ENCODE measurements around the gene LY6G6C.

LY6G6C gene

DNA sequence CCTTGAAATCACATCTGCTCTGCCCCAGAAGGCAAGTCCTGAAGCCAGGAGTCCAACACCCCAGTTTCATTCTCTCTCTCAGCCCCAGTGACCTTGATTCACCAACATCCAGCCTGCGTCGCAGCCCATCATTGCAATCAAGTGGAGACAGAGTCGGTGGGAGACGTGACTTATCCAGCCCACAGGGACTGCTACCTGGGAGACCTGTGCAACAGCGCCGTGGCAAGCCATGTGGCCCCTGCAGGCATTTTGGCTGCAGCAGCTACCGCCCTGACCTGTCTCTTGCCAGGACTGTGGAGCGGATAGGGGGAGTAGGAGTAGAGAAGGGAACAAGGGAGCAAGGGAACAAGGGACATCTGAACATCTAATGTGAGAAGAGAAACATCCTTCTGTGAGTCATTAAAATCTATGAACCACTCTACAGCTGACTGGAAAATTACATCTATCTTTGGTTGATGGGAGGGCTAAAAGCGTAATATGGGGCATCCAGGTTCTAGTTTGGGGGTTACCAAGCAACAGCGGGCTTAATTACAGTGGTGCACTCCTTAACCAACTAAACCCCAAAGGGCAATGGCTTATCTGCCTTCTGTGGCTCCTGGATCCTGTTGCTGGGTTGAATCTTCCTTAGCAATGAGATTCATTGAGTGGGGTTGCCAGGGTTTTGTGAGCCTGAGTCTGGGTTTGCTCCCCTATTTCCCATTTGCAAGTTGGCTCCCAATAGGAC, 3.9 kb downstream of the LY6G6C start:
- no peak for TF ChIP-seq GABPA (IDR thresholded peaks at IDR 0.05; ENCODE audit: low read depth)
- no peak for TF ChIP-seq SPI1 (IDR thresholded peaks at IDR 0.05; ENCODE audit: borderline replicate concordance, low read depth)
- TF ChIP-seq, protein P1, sequence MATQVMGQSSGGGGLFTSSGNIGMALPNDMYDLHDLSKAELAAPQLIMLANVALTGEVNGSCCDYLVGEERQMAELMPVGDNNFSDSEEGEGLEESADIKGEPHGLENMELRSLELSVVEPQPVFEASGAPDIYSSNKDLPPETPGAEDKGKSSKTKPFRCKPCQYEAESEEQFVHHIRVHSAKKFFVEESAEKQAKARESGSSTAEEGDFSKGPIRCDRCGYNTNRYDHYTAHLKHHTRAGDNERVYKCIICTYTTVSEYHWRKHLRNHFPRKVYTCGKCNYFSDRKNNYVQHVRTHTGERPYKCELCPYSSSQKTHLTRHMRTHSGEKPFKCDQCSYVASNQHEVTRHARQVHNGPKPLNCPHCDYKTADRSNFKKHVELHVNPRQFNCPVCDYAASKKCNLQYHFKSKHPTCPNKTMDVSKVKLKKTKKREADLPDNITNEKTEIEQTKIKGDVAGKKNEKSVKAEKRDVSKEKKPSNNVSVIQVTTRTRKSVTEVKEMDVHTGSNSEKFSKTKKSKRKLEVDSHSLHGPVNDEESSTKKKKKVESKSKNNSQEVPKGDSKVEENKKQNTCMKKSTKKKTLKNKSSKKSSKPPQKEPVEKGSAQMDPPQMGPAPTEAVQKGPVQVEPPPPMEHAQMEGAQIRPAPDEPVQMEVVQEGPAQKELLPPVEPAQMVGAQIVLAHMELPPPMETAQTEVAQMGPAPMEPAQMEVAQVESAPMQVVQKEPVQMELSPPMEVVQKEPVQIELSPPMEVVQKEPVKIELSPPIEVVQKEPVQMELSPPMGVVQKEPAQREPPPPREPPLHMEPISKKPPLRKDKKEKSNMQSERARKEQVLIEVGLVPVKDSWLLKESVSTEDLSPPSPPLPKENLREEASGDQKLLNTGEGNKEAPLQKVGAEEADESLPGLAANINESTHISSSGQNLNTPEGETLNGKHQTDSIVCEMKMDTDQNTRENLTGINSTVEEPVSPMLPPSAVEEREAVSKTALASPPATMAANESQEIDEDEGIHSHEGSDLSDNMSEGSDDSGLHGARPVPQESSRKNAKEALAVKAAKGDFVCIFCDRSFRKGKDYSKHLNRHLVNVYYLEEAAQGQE (IDR thresholded peaks at IDR 0.05; ENCODE audit: insufficient replicate concordance, low read depth) = no peak
- no peak for TF ChIP-seq POLR2AphosphoS5 (IDR thresholded peaks at IDR 0.05; ENCODE audit: low read depth)
- TF ChIP-seq, protein P2, sequence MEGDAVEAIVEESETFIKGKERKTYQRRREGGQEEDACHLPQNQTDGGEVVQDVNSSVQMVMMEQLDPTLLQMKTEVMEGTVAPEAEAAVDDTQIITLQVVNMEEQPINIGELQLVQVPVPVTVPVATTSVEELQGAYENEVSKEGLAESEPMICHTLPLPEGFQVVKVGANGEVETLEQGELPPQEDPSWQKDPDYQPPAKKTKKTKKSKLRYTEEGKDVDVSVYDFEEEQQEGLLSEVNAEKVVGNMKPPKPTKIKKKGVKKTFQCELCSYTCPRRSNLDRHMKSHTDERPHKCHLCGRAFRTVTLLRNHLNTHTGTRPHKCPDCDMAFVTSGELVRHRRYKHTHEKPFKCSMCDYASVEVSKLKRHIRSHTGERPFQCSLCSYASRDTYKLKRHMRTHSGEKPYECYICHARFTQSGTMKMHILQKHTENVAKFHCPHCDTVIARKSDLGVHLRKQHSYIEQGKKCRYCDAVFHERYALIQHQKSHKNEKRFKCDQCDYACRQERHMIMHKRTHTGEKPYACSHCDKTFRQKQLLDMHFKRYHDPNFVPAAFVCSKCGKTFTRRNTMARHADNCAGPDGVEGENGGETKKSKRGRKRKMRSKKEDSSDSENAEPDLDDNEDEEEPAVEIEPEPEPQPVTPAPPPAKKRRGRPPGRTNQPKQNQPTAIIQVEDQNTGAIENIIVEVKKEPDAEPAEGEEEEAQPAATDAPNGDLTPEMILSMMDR (IDR thresholded peaks at IDR 0.05; ENCODE audit: insufficient read depth, low read length) = no peak
- DNase-seq (ENCODE audit: low read depth in 1 of 2, low spot score in 1 of 2) = no peak
- H3K4me3 ChIP-seq (replicated peaks; ENCODE audit: insufficient read depth, low read length) = no peak overlapping the region
- no peak overlapping the region for H3K27ac ChIP-seq (replicated peaks)
- no peaks in the 10 kb centered on the region for H3K27me3 ChIP-seq (ENCODE audit: insufficient read depth, poor library complexity, severe bottlenecking)

DNA sequence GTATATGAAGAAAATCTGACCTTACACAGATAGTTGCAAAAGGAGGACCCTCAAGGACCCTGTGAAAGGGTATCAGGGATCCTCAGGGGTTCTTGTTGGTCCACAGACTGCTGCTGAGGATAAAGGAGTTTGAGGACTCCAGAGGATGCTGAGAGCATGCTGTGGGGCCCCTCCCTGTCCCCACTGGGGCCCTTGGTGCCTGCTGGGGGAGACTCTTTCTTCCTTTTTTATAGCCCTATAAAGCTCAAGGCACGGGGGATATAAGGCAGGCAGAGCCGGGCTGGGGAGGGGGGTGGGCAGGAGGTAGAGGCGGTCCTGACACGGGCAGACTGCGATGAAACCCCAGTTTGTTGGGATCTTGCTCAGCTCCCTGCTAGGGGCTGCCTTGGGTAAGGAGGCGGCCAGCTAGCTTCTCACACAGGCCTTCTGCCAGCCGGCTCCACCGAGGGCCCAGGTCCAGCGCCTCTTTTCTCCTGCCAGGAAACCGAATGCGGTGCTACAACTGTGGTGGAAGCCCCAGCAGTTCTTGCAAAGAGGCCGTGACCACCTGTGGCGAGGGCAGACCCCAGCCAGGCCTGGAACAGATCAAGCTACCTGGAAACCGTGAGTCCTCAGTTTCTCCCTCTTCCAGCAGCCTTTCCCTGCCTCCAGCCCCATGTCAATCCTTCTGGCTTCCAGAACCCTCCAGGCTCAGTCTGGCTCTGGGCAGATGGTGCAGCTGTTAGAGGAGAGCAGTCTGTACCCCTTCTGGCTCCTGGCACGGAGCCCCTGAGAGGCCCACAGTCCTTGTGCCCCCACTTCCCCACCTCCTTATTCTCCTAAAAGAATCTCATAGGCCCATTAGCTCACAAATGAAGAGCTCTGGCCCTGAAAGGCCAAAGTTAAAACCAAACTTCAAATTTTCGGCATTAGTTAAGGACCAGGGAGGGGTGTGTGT, 6.3 kb downstream of the LY6G6C start, which contains the start of gene LY6G6D:
Gene LY6G6D (plus strand): TSS at position 327 of the 937 bp plus-strand sequence. CDS start 8 bp downstream, at position 335.
- Histone ChIP-seq H3K4me3 (replicated peaks; ENCODE audit: insufficient read depth, low read length) (no peak within 1 kb of the TSS), H3K27me3 (ENCODE audit: insufficient read depth, poor library complexity, severe bottlenecking) (no peaks in the 10 kb centered on the region), H3K27ac (replicated peaks) (no peak within 1 kb of the TSS)
- TF ChIP-seq SPI1 (IDR thresholded peaks at IDR 0.05; ENCODE audit: borderline replicate concordance, low read depth) (no peak), GABPA (IDR thresholded peaks at IDR 0.05; ENCODE audit: low read depth) (no peak), POLR2AphosphoS5 (IDR thresholded peaks at IDR 0.05; ENCODE audit: low read depth) (no peak)
- TF ChIP-seq, protein P2 (IDR thresholded peaks at IDR 0.05; ENCODE audit: insufficient read depth, low read length) = no peak
- TF ChIP-seq, protein P1 (IDR thresholded peaks at IDR 0.05; ENCODE audit: insufficient replicate concordance, low read depth) = no peak
- no peak for DNase-seq (ENCODE audit: low read depth in 1 of 2, low spot score in 1 of 2)

DNA sequence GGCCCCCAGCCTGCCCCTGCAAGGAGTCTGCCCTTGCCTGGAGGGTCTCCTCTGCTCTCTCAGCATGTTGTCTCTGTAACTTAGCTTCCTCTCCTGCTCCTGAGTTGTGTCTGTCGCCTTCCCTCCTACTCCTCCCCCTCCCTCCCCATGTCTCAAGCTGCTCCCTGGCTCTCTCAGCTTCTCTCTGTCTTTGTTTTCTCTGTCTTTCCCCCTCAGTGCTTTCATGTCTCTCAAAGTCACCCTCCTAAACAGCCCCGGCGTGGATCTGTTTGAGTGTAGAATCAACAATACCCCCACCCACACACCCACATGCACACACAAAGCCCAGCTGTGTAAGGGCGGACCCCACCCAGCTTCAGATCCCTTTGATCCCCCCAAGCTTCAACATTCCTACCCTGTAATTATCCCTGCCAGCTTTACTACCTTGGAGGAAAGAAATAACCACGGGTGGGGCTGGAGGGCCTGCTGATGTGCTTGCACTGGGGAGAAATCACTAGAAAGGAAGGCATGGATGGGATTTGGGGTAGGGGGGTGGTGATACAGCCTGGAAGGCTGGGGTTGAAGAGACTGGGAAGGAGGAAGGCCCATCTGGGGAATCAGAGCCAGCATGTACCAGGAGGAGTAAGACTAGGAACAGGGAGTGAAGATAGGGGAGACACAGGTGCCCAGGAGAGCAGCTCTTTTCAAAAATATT, 7.4 kb downstream of the LY6G6C start:
- H3K4me3 ChIP-seq (replicated peaks; ENCODE audit: insufficient read depth, low read length) = no peak overlapping the region
- TF ChIP-seq SPI1 (IDR thresholded peaks at IDR 0.05; ENCODE audit: borderline replicate concordance, low read depth) (no peak), POLR2AphosphoS5 (IDR thresholded peaks at IDR 0.05; ENCODE audit: low read depth) (no peak), GABPA (IDR thresholded peaks at IDR 0.05; ENCODE audit: low read depth) (no peak)
- TF ChIP-seq, protein P1 (IDR thresholded peaks at IDR 0.05; ENCODE audit: insufficient replicate concordance, low read depth) = no peak
- TF ChIP-seq, protein P2 (IDR thresholded peaks at IDR 0.05; ENCODE audit: insufficient read depth, low read length) = no peak
- no peak for DNase-seq (ENCODE audit: low read depth in 1 of 2, low spot score in 1 of 2)
- no peaks in the 10 kb centered on the region for H3K27me3 ChIP-seq (ENCODE audit: insufficient read depth, poor library complexity, severe bottlenecking)
- H3K27ac ChIP-seq (replicated peaks) = no peak overlapping the region
